Measurements from ENCODE around the gene FBXW7.

The FBXW7 gene

DNA sequence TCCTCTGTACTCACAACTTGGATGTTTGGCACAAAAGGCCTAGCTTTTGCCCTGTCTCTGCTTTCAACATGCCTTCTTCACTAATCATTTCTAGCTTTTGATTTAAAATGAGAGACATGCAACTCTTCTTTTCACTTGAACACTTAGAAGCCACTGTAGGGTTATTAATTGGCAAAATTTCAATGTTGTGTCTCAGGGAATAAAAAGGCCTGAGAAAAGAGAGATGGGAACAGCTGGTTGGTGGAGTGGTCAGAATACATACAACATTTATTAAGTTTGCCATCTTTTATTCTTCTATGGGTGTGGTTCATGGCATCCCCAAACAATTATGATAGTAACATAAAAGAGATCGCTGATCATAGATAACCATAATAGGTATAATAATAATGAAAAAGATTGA lies 114.3 kb downstream of the FBXW7 start:
- no peak for DNase-seq

DNA sequence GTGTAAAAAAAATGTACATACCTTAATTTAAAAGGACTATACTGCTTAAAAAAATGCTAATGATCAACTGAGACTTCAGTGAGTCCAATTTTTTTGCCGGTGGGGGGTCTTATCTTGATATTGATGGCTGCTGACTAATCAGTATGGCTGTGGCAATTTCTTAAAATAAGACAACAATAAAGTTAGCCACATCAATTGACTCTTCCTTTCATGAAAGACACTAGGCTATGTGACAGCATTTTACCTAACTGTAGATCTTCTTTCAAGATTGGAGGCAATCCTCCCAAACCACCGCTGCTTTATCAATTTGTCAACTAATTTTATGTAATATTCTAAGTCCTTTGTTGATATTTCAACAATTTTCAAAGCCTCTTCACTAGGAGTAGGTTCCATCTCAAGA lies 116.1 kb downstream of the FBXW7 start:
- DNase-seq = no peak

DNA sequence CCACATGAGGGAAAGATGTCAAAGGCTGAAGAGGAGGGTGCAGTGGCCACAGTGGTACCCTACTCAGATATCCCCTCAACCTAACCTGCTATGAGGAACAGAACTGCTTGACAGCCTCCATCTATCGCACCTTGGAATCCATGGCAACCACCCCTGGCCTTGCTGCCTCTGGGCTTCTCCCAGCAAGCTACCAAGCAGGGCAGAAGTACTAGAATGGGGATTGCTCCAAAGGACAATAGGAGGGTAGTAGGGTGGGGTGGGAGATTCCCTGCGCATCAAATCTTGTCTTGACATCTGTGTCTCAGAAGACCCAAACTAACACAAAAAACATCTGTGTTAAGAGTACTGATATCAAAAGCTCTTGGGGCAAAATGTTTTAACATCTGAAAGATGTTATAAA lies 118.2 kb downstream of the FBXW7 start:
- no peak for DNase-seq

- DNase-seq = no peak
Measured at GRCh38 chr4:152415980-152416379, 119.9 kb downstream of the FBXW7 start.

GRCh38 chr4:152408514-152409327 lies 127.2 kb downstream of the FBXW7 start:
- no peak for DNase-seq

DNA sequence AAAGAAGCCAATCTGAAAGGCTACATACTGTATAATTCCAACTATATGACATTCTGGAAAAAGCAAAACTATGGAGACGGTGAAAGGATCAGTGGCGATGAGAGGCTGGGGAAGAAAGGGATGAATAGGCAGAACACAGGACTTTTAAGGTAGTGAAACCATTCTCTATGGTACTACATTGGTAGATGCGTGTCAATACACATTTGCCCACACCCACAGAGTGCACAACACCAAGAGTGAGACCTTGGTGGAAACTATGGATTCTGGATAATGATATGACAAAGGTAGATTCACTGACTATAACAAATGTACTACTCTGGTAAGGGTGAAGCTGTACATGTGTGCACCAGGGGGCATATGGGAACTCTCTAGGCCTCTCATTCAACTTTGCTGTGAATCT lies 134.5 kb downstream of the FBXW7 start:
- DNase-seq = no peak

DNA sequence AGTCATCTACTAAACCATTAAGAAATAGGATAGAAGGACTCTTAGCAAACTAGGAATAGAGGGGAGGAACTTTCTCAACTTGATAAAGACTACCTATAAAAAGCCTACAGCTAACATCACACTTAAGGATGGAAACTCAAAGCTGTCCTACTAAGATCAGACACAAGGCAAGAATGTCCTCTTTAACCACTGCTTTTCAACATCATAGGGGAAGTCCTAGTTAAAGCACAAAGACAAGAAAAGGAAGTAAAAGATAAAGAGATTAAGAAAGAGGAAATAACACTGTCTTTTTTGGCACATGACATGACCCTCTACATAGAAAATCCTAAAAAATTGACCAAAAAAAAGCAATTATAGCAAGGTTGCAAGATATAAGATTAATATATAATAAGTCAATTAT lies 136.6 kb downstream of the FBXW7 start:
- no peak for DNase-seq

GRCh38 chr4:152398060-152398459 lies 137.8 kb downstream of the FBXW7 start:
- no peak for DNase-seq

DNA sequence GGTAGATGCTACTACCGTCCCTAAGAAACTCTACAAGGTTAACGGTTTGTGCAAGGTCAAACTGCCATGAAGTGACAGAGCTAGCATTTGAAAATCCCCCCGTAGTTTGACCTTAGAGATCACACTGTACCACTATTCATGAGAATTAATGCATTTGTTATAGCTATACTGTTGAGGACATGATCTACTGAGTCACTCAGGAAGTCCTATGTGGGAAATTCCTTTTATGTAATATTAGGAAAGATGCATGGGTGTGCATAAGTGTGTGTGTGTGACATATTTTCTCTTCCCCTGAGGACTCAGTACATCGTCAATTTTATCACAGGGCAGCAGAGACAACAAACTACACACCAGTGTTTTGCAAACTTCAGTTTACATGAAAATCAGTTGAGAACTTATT lies 141.1 kb downstream of the FBXW7 start:
- DNase-seq = no peak

DNA sequence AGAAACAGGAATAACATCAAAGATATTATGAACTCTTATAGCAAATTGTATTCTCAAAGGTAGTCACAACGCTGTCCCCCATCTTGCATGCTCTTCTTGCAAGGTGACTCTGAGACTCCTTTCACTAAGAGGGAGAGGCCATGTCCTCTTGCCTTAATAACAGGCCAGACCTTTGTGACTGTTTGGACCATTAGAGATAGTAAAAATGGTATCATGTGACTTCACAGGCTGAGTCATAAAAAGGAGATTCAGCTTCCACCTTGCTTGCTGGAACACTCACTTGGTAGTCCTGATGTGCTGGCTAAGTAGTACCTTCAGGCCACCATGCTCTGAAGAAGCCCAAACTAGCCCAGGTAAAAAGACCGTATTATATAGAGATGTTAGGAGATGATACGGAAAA lies 143.8 kb downstream of the FBXW7 start:
- no peak for DNase-seq

- DNase-seq = no peak
Measured at GRCh38 chr4:152390216-152390615, 145.7 kb downstream of the FBXW7 start.

- no peak for DNase-seq
Measured at GRCh38 chr4:152389359-152389758, 146.5 kb downstream of the FBXW7 start.

- DNase-seq = no peak
Measured at GRCh38 chr4:152385551-152385950, 150.3 kb downstream of the FBXW7 start.

DNA sequence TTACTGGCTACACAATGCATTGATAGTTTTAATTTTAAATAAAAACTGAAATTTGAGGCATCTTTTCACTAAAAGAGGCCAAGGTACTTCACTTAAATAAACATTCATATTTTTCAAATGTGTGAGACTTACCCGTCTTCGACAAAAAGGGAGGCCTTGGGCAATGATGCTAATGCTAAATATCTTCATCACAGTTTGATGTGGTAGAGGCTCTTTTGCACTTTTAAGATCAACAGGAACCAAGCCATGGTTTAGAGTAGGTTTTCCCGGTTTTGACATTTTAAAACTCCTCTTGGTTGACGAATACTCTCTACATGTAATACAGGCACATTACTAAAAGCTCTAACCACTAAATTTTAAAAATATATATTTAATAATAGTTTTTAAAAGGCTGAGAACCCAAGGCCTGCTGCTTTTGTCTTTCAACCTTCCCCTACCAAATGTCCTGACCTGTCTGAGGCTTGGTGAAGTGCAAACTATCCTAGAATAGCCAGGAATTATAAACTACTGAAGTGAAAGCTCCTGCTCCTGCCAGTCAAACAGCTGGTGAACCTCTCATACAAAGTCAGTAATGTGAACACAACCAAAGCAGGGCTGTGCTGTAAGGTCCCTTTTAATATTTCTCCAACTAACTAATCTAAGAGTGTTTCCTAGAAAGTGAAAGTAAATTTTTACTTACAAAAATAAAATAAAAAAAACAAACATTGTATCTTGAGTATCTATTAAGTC lies 153.7 kb downstream of the FBXW7 start:
- DNase-seq = peak; percentile 29

DNA sequence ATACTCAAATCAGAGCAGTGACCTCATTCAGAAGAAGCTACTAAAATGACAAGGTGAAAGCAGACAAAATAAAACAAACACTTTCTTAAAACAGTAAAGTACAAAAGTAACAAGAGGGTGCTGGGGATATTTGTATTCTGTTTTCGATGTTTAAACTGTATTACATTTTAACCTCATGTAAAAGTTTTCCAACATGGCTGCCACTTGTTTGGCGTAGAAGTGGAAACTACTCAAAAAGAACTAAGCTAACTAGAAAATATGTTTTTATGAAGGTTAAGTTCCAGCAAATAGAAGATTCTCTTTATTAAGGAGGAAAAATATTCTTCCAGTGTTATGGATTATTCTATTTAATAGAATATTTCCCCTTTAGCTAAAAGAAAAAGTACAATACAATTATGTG lies 155.0 kb downstream of the FBXW7 start:
- no peak for DNase-seq

DNA sequence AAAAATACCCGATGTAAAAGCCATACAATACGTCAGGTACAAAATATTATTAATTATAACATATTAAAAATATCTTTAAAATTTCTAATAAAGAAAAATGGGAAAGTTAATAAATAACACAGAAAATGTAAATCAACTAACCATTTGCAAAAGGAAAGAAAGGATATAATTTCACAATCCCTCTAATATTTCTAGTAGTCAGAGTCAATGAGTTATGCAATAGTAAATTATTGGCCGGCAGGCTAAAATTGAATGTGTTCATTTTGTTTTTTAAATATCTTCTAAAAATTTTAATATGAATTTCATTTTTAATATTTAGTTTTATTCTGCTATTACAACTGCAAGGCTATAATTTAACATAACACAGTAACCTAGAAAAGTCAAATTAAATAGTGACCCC lies 155.7 kb downstream of the FBXW7 start:
- DNase-seq = no peak

- peak; percentile 49 for DNase-seq
Measured at GRCh38 chr4:152374606-152375285, 161.1 kb downstream of the FBXW7 start.

DNA sequence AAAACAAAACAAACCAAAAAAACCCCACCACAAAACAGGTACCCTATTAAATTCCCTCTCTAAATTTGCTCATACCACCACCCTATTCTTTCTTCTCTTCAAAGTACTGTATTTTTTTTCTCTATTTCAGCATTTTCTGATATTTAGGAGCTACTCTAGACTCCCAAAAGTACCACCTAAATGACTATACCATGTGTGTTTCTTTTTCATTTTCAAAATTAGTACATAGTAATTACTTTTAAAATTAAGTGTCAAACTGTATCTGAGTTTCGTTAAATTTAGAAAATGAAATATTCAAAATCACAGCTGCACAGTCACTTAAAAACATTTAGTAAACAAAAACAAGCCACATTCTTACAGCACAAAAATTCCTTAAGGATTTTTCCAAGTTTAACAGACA lies 161.7 kb downstream of the FBXW7 start:
- no peak for DNase-seq

GRCh38 chr4:152372444-152372843 lies 163.4 kb downstream of the FBXW7 start:
- no peak for DNase-seq

DNA sequence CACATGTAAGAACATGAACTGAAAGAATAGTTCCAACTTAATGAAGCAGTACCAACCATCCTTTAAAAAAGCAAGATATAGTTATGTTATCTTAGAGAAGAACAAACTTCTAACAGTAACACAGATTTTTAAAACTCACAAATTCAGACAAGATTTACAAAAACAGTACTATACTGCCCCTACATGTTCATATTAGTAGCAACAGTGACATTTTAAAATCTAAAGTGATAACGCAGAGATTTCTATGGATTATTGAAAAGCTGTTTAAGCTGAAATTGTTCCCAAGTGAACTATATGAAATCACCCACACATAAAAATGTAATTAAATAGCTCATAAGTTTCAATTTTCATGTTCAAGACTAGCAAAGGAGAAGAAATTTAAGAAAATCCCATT lies 166.0 kb downstream of the FBXW7 start:
- peak; percentile 21 for DNase-seq

DNA sequence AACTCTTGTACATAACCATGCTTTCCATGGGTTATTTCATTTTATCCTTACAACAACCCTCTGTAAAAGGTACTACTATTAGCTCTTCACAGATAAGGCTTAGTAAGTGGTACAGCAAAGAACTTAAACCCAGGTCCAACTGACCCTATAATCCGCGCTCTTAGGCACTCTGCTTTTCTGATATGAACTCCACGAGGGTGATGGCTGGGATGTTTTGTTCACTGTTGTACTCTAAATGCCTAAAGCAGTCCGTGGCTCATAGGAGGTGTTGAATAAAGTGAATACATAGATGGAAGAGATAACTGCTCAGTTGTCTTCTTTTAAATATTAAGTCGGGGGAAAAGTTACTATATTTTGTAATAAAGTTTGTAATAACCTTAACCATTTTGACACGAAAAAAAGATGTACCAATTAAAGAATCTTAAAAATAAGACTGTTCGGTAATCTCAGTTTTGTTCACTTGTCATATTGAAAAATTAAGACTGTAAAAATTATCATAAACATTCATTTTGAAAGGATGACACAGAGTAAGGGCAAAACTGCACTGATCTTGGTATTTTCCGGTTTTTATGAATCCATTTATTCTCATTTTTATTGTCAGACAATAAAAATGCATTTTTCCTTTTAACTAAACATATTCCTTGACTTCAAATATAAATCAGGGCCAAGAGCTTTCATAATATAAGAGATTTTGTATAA lies 166.5 kb downstream of the FBXW7 start:
- DNase-seq = peak; percentile 29

DNA sequence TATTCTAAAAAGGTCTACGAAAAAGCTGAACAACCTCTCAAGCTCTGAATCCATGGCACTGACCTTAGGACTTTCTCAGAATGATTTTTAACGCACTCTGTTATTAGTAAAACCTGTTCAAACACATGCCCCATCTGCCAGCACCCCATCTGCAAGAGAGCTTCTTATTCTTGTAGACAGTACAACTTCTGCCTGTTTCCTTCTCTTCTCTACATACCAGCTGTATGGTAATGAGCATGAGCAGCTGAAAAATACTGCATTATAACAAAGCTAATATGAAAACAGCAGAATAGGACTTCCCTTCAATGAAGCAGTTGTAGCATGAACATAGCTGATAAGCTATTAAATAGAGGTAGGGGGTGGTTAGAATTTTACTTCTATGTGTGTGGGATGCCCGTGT lies 167.9 kb downstream of the FBXW7 start:
- DNase-seq = peak; percentile 92

DNA sequence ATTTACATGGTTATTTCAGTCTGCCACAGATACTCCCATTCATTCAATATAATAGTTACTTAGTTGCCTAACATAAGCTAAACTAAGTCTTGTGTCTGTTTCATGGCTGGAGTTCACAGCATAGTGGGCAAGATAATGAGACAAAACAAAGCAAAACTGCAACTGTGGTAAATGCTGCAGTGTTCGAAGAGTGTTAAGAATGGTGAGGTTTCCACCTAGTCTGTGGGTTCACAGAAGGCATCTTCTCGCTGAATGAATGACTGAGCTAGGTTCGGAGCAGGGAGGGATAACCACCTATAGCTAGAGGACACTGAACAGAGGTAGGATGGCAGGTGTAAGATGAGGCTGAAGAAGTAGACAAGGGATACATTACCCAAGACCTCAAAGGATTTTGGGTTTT lies 171.0 kb downstream of the FBXW7 start:
- no peak for DNase-seq

Measured in DMS153 (cell line).